22Rv1 (cell line): Measurements from ENCODE around the gene BEGAIN.

Experiments
- CTCF ChIP-seq: fragments of 450-650 bp; IDR thresholded peaks from 2 replicates; pipeline ENCODE4 v1.5.1; 2017; ENCODE audit warnings: mild to moderate bottlenecking
- ZFX ChIP-seq: fragments of 450-650 bp; IDR thresholded peaks from 2 replicates; pipeline ENCODE4 v1.6.1; 2017; ENCODE audit warnings: antibody characterized with exemption, borderline replicate concordance

DNA sequence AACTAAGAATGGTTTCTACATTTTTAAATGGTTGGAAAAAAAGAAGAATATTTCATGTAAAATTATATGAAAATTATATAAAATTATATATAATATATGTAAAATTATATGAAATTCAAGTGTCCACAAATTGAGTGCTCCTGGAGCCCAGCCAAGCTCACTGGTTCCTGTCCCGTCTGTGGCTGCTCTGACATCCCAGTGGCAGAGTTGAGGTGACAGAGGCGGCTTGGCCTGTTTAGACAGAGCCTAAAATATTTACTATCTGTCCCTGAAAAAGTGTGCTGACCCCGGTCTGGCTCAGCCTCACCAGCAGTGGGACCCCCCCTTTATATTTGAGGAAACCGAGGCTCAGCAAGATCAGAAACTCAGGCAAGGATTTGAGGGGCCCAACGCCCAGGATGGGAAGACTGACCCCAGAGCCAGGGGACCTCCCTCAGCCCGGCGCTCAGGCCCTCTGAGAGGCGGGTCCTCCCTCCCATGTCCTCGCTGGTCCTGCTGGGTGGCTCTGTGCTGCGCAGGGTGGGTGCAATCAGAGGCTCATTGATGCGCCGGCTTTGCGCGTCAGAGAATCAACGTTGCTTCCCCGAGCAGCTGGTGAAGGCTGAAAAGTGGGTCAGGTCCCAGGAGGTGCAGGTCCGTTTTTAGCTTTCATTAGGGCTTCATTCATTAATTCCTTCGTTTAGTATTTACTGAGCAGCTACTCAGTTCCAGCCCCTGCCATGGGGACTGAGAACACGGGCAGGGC is 21.5 kb upstream of the BEGAIN start:
- TF ChIP-seq CTCF (no peak), ZFX (no peak)
